ENCODE results near the gene FRG2.
"Not testable (repeated sequence)": the region's sequence is repeated elsewhere in the genome, so short reads cannot be mapped to it uniquely, and the experiment has no call there.

Gene FRG2

DNA sequence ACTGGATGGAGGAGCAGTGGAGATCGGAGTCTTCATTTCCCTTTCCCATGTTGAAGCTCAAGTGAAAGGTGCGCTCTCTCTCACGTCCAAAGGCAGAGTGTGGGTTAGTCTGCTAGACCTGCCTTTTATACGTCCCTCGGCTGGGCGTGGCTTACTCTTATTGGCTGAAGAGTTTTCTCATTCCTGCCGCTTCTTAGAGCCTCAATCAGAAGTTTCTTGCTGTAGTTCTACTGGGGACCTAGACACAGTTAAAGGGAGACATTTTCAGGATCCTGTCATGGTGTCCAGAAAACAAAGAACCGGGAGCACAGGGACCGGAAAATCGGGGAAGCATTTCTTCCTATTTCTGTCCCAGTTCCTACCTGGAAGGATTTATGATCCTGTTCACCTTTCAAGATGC is at the start of gene FRG2:
Gene FRG2, minus strand, starts transcription at position 101 of the 400 bp plus-strand sequence. Its CDS starts 52 bp downstream, at position 49.
- DNase-seq (ENCODE audit: low spot score in 2 of 2); ATAC-seq (ENCODE audit: low read depth); H3K4me1 Mint-ChIP-seq; H3K27ac Mint-ChIP-seq; H3K9me3 Mint-ChIP-seq; H3K36me3 Mint-ChIP-seq; H3K27me3 Mint-ChIP-seq; H3K4me3 Mint-ChIP-seq: not testable (repeated sequence)

DNA sequence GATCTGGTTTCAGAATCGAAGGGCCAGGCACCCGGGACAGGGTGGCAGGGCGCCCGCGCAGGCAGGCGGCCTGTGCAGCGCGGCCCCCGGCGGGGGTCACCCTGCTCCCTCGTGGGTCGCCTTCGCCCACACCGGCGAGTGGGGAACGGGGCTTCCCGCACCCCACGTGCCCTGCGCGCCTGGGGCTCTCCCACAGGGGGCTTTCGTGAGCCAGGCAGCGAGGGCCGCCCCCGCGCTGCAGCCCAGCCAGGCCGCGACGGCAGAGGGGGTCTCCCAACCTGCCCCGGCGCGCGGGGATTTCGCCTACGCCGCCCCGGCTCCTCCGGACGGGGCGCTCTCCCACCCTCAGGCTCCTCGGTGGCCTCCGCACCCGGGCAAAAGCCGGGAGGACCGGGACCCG is 41.3 kb upstream of the FRG2 start:
- not testable (repeated sequence) for H3K36me3 Mint-ChIP-seq; H3K4me1 Mint-ChIP-seq; ATAC-seq (ENCODE audit: low read depth); H3K27me3 Mint-ChIP-seq; H3K27ac Mint-ChIP-seq; H3K9me3 Mint-ChIP-seq; H3K4me3 Mint-ChIP-seq
- peak in 1 of 2 donors; percentile 16 for DNase-seq (ENCODE audit: low spot score in 2 of 2)

DNA sequence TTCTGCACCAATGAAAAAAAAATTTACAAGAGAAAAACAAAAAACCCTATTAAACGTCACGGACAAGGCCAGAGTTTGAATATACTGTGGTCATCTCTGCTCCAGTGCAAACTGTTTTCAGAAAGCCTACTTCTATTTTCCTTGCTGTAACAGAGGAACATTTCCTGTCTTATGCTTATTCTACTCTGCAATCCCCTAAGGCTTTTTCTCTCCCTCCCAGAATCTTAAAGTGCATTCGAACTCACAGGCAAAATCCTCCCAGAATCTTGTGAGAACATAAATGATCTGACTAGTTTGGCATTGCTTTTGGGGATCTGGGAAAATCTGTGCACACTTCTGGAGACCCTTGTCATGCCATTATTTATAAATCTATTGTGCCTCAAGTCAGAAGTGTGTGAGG is 37.7 kb upstream of the FRG2 start:
- not testable (repeated sequence) for H3K4me1 Mint-ChIP-seq; H3K27ac Mint-ChIP-seq; H3K9me3 Mint-ChIP-seq; ATAC-seq (ENCODE audit: low read depth); DNase-seq (ENCODE audit: low spot score in 2 of 2); H3K4me3 Mint-ChIP-seq; H3K27me3 Mint-ChIP-seq; H3K36me3 Mint-ChIP-seq

DNA sequence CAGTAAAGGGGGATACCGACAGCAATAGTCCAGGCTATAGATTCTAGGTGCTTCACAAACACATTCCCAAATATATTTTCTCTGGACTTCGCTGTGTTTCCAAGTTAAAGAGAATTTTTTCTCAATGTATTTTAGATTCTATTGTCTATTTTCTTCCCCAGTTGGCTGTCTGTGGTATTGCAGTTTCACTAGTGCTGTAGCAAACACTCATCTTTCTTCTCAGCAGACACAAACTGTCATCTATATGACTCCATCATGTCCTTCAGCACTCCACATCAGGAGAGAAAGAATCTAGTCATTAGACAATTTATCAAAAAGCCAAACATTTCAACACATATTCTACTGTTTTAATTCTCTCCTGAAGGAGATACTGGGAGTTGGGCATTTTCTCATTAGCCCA is 37.3 kb upstream of the FRG2 start, which contains the start of gene DBET:
Gene DBET, plus strand, starts transcription at position 161 of the 400 bp plus-strand sequence.
- H3K4me1 Mint-ChIP-seq; H3K36me3 Mint-ChIP-seq; DNase-seq (ENCODE audit: low spot score in 2 of 2); ATAC-seq (ENCODE audit: low read depth); H3K27me3 Mint-ChIP-seq; H3K27ac Mint-ChIP-seq; H3K4me3 Mint-ChIP-seq; H3K9me3 Mint-ChIP-seq: not testable (repeated sequence)

DNA sequence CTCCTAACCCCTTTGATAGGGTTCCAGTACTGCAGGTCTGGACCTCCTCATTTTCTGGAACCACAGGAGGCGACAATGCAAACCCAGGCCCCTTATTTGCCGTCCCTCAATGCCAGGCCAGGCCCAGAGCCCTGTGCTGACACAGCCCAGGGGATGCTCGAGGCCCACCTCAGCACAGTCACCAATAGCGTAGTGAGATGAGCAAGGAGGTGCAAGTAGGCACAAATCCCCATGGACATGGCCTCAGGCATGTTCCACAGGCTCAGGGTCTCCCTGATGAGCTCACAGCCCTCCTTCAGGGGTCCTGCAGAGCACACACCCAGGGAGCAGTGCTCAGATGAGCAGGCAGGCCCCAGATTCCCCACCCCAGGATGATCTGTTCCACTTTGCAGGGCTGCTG is 31.9 kb upstream of the FRG2 start:
- H3K36me3 Mint-ChIP-seq; H3K4me3 Mint-ChIP-seq; H3K4me1 Mint-ChIP-seq; DNase-seq (ENCODE audit: low spot score in 2 of 2); H3K27ac Mint-ChIP-seq; H3K9me3 Mint-ChIP-seq; H3K27me3 Mint-ChIP-seq; ATAC-seq (ENCODE audit: low read depth): not testable (repeated sequence)

DNA sequence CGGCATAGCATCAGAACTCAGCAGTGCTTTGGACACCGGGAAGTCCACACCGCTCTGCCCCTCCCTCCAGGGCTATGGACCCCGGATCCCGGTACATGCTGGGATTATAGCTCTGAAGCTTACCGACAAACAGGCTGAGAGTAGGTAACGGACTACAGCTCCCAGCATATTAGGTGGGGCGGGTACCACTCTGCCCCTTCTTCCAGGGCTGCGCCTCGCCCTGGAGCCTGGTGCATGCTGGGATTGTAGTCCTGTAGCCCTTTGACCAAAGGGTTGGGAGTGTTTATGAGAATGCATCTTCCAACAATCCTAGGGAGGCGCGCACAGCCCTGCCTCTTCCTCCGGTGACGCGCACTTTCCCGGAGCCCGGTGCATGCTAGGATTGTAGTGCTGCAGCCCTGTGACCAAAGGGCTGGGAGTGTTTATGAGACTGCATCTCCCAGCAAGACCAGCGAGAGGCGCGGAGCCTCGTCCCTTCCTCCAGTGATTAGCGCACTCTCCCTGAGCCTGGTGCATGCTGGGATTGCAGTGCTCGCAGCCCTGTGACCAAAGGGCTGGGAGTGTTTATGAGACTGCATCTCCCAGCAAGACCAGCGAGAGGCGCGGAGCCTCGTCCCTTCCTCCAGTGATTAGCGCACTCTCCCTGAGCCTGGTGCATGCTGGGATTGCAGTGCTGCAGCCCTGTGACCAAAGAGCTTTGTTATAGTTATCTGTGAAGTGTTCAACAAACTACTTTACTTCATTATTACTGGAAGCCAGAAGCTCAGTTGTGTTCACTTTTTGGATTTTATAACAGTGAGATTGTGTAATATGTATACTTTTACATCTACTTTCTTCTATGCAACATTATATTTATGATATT is 22.6 kb upstream of the FRG2 start:
- not testable (repeated sequence) for H3K4me1 Mint-ChIP-seq; H3K27me3 Mint-ChIP-seq; H3K27ac Mint-ChIP-seq; ATAC-seq (ENCODE audit: low read depth); H3K36me3 Mint-ChIP-seq; H3K9me3 Mint-ChIP-seq; H3K4me3 Mint-ChIP-seq; DNase-seq (ENCODE audit: low spot score in 2 of 2)

DNA sequence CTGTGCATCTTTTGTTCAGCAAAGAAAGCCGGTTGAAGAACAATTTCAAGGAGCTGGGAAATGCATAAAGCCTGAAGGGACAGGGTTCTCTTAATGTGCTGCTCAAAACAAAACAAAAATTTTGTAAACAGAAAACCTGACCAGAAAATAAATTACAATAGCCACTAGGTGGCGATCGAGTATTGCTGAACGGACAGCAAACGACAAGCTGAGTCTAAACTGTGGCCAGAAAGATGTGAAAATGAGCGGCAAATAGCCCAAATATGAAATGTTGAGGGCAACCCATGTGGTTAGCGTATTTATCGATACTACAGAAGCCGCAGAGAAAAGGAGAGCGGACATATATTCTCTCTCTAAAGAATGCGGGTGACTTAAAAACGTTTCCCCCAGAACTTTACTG is 20.6 kb upstream of the FRG2 start:
- ATAC-seq (ENCODE audit: low read depth) = not testable (repeated sequence)

DNA sequence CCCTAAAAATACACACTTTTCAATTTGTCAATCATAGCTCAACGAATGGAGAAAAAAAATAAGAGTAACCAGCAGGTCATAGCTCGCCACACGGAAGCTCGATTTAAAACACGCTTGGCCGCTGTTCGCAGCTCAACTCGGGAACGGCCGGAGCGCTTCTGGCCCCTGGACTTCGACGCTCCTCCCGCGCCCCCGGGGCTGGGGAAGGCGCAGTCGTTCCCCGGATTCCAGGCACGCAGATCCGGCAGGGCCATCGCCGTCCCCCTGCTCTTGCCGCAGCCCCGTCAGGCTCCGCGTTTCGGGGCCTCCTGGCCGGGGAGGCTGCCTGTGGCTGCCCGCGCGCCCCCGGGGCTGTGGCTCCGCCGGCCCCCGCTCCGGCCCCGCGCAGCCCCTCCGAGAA is 13.8 kb upstream of the FRG2 start:
- not testable (repeated sequence) for ATAC-seq (ENCODE audit: low read depth); DNase-seq (ENCODE audit: low spot score in 2 of 2); H3K27ac Mint-ChIP-seq; H3K36me3 Mint-ChIP-seq; H3K9me3 Mint-ChIP-seq; H3K27me3 Mint-ChIP-seq; H3K4me1 Mint-ChIP-seq; H3K4me3 Mint-ChIP-seq

More for the DNA sequence above, 20.6 kb upstream of the FRG2 start:
- not testable (repeated sequence) for DNase-seq (ENCODE audit: low spot score in 2 of 2); H3K36me3 Mint-ChIP-seq; H3K4me3 Mint-ChIP-seq; H3K27ac Mint-ChIP-seq; H3K27me3 Mint-ChIP-seq; H3K4me1 Mint-ChIP-seq; H3K9me3 Mint-ChIP-seq

DNA sequence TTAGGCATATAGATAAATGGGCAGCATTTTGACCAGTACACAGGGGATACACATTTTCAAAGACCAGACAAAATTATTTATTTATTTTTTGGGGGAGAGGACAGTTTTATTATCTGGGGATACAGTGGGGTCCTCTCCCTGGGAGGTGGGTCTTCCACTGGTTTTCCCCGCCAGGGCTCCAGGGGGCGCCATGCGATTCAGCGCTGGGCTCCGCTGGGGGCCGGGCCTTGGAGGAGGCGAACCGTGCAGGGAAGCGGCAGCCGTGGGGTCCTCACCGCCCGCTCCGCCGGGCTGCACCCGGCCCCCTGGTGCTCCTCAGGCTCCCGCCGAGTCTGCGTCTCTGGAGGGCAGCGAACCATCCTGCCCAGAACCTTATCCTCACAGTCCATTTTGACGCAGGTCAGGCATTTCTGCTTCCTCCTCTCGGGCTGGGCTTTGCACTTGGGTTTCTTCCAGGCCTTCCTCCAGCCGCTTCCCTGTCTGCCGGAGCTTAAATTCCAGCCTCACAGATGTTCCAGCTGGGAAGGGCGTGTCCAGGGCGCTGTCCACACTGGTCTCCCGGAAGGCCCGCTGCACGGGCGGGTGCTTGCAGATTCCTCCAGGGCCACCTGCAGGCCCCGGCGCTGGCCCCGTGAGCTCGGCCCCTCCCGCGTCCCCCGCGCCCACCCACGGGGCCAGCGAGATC is 10.8 kb upstream of the FRG2 start:
- H3K4me3 Mint-ChIP-seq; ATAC-seq (ENCODE audit: low read depth); H3K27me3 Mint-ChIP-seq; H3K9me3 Mint-ChIP-seq; H3K36me3 Mint-ChIP-seq; DNase-seq (ENCODE audit: low spot score in 2 of 2); H3K4me1 Mint-ChIP-seq; H3K27ac Mint-ChIP-seq: not testable (repeated sequence)

DNA sequence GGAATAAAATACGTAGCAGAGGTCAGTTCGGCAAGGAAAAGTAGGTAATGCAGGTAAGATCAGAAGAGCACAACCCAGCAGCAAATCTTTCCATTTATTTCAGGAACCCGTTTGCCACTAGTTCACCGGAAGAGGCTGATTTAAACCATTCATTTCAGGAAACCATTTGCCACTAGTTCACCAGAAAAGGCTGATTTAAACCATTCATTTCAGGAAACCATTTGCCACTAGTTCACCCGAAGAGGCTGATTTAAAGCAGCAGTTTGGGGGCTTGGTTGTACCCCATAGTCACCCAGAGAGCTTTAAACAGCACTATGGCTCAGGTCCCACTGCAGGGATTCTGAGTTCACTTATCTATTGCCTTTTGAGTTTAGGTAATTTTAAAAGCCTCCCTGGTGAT is 4.2 kb upstream of the FRG2 start:
- H3K4me3 Mint-ChIP-seq; H3K36me3 Mint-ChIP-seq; H3K27me3 Mint-ChIP-seq; H3K9me3 Mint-ChIP-seq; H3K4me1 Mint-ChIP-seq; H3K27ac Mint-ChIP-seq; DNase-seq (ENCODE audit: low spot score in 2 of 2); ATAC-seq (ENCODE audit: low read depth): not testable (repeated sequence)

DNA sequence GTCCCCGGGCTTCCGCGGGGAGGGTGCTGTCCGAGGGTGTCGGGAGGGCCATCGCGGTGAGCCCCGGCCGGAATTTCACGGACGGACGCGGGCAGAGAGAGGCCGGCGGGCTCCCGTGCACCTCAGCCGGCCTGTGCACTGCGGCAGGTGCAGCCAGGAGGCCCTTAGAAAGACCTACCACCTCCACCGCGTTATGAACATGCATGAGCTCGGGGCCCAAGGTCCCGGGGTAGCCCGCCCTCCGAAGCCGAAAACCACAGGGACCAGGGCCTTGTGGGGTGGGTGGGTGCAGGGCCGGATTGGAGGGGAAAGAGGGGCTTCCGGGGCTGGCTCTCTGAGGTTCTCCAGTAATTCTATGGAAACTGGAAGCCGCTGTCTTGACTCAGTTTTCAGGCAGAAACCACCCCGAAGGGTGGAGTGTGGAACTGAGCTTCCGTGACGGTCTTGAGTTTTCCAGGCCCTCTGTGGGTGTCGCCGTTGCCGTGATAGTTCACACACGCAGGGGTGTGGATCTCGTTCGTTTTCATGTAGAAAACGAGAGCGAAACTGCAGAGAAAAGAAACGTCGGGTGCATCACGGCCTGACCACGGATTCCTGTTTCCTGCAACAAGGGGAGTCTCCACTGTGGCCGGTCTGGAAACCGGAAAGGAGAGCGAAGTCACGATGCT is 4.3 kb downstream of the FRG2 start:
- Mint-ChIP-seq H3K27me3 (peaks cover 23% of the 10 kb centered on the region), H3K4me3 (peak overlapping the region; percentile 77), H3K4me1 (peaks cover 15% of the 10 kb centered on the region)
- H3K9me3 Mint-ChIP-seq; DNase-seq (ENCODE audit: low spot score in 2 of 2); H3K27ac Mint-ChIP-seq; H3K36me3 Mint-ChIP-seq: not testable (repeated sequence)
- peak; percentile 35 for ATAC-seq (ENCODE audit: low read depth)

DNA sequence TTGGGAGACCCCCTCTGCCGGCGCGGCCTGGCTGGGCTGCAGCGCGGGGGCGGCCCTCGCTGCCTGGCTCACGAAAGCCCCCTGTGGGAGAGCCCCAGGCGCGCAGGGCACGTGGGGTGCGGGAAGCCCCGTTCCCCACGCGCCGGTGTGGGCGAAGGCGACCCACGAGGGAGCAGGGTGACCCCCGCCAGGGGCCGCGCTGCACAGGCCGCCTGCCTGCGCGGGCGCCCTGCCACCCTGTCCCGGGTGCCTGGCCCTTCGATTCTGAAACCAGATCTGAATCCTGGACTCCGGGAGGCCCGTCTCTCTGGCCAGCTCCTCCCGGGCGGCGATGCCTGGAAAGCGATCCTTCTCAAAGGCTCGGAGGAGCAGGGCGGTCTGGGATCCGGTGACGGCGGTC is 5.1 kb downstream of the FRG2 start:
- Mint-ChIP-seq H3K27me3 (peaks cover 26% of the 10 kb centered on the region), H3K4me1 (peaks cover 16% of the 10 kb centered on the region)
- not testable (repeated sequence) for H3K9me3 Mint-ChIP-seq; H3K4me3 Mint-ChIP-seq; DNase-seq (ENCODE audit: low spot score in 2 of 2); H3K27ac Mint-ChIP-seq; ATAC-seq (ENCODE audit: low read depth); H3K36me3 Mint-ChIP-seq

DNA sequence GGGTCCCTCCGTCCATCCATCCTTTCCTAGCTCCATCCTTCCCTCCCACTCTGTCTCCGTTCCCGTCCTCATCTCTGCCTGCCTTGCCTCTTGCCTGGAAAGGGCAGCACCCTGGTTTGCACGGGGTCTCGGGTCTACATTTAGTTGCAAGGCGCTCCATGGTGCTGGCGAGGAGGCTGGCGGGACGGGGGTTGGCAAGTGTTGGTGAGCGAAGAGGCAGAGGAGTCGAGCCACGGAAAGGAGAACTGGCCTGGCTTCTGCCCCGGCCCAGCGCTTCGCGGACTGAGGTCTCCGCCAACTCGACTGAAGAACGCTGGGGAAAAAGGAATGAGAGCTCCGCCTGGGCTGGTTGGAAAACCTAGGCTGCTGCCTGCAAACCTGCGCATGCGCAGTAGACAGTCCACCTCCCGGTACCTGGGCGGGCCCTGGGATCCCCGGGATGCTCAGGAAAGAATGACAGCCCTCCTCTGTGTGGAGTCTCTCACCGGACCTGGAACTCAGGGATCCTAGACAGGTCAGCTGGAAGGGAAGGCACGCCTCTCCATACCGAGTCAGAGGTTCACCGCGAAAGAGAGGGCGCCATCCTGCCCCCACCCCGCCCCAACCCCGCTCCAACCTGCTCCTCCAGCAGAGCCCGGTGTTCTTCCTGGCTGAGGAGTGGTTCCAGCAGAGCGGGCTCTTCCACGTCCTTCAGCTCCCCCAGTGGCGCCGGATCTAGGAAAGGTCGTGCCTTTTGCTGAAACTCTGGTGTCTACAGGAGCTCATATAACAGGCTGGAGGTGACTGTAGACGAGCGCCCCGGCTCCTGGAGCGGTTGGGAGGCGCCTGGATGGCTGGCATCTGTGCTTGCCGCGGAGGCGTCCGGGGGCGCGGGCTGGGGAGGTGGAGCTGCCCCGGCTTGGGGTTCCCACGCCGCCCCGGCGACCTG is 6.0 kb downstream of the FRG2 start:
- Mint-ChIP-seq H3K4me1 (peaks cover 18% of the 10 kb centered on the region), H3K36me3 (peaks cover 13% of the 10 kb centered on the region), H3K9me3 (peaks cover 7% of the 10 kb centered on the region), H3K4me3 (peak overlapping the region; percentile 58), H3K27me3 (peaks cover 34% of the 10 kb centered on the region), H3K27ac (peak overlapping the region; percentile 2)
- ATAC-seq (ENCODE audit: low read depth) (peak; percentile 27), DNase-seq (ENCODE audit: low spot score in 2 of 2) (no peak)
